SKM-1 treated with dmso at 0.1 percent for 144 hours (cell line): ENCODE results near the gene PSMD2.

ENCODE experiments used
- DNase-seq: peaks from one replicate; lab custom pipeline; 2025; ENCODE audit not compliant: unreplicated experiment; lab: John Stamatoyannopoulos, UW

The PSMD2 gene

GRCh38 chr3:184354121-184354728 is 55.2 kb downstream of the PSMD2 start:
- no peak for DNase-seq

GRCh38 chr3:184354754-184355153 is 55.7 kb downstream of the PSMD2 start:
- DNase-seq: no peak

DNA sequence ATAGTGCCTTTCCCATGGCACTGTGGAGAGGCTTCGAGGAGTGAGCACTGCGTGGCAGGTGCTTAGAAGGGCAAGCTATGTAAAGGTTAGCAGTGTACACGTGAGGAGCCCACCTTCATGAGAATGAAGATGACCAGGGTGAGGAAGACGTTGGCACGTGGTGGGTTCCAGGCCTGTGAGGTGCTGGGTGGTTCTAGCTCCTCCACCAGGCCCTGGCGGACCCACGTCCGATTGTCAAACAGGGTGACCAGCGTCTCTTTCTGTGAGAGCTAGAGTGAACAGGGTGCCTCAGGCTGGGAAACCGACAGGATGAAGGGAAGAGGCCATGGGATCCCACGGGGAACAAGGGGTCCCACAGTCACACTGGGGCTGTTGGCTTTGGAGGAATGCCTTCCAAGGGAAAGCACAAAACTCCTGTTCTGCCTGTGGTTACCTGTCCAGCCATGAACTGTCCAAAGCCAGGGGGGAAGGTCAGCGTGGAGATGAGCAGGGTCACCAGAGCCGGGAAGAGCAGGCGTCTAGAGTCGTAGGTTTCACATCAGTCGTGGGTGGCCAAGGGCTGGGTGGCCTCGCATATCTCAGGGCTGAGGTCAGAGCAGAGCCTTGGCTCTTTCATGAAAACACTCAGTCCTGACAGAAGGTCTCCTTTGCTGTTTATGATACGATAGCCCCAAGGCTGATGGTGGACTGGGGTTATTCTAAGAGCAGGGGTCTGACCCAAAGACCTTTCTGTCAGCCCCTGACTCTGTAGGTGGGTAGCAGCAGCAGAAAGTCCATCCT is 56.4 kb downstream of the PSMD2 start:
- DNase-seq: no peak

DNA sequence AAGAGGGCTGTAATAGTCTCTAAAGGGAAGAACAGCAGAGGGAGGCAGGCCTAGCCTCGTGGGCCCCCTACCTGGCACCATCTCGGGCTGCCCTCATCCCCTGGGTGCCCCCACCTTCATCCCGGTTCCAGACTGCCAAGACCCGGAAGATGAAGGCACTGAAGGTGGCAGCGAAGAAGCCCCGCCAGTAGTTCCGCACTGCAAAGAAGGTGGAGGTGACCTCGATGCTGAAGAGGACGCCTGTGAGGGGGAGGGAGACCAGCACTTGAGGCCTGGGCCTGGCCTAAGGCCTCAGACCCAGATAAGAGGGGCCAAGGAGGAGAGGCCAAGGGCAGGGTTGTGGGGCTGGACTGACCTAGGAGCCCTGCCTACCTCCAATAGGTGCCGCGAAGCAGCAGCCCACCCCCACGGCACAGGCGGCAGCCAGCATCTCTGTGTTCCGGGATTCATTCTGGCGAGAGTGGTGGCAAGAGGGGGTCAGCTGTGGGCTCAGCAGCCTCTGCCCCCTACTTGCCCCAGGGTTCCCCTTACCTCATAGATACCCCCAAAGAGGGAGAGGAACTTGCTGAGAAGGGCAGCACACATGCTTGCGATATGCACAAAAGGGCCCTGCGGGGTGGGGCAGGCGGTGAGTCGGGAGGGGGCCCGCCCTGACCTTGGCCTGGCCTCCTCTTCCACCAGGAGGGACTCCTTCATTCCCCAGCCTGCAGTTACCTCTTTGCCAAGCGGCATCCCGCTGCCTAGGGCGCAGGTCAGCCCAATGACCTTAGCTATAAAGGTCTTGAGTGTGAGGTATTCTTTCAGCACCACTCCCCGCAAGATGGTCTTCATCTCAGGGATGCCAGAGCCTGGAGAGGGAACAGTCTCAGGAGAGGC is 58.4 kb downstream of the PSMD2 start:
- no peak for DNase-seq

- DNase-seq: no peak
Measured at GRCh38 chr3:184358124-184358767, 59.2 kb downstream of the PSMD2 start.
